MM.1S (cell line): ENCODE measurements around the gene UBXN1.
"Not testable (repeated sequence)": the region's sequence is repeated elsewhere in the genome, so short reads cannot be mapped to it uniquely, and the experiment has no call there.

Experiments used
- DNase-seq: peaks from one replicate; pipeline ENCODE4 v3.0.0-alpha.2; 2015
- H2AFZ ChIP-seq: fragments of 300-600 bp; sonication (generic); 2 replicates; pipeline ENCODE4 v1.6.0; 2016; ENCODE audit warnings: antibody characterized with exemption, low read length
- H3F3A ChIP-seq: fragments of 300-600 bp; sonication (generic); 2 replicates; pipeline ENCODE4 v1.6.1; 2016; ENCODE audit warnings: mild to moderate bottlenecking, antibody characterized with exemption, low read length, moderate library complexity, mixed read lengths; ENCODE audit not compliant: insufficient read depth
- H3K27ac ChIP-seq: fragments of 300-600 bp; sonication (generic); 2 replicates; pipeline ENCODE4 v1.5.1; 2016; ENCODE audit warnings: mild to moderate bottlenecking, low read length
- H3K27me3 ChIP-seq: fragments of 300-600 bp; sonication (generic); replicated peaks from 2 replicates; pipeline ENCODE4 v1.6.0; 2016; ENCODE audit warnings: low read length; ENCODE audit not compliant: insufficient read depth
- H3K36me3 ChIP-seq: fragments of 300-600 bp; sonication (generic); replicated peaks from 2 replicates; pipeline ENCODE4 v1.6.1; 2016; ENCODE audit warnings: mild to moderate bottlenecking, low read length, mixed read lengths; ENCODE audit not compliant: insufficient read depth
- H3K4me1 ChIP-seq: fragments of 300-600 bp; sonication (generic); 2 replicates; pipeline ENCODE4 v1.6.1; 2016; ENCODE audit warnings: low read length, mixed read lengths
- H3K4me2 ChIP-seq: fragments of 300-600 bp; sonication (generic); 2 replicates; pipeline ENCODE4 v1.6.0; 2016; ENCODE audit warnings: low read depth, low read length
- H3K4me3 ChIP-seq: fragments of 300-600 bp; sonication (generic); 2 replicates; pipeline ENCODE4 v1.5.1; 2016; ENCODE audit warnings: low read length, mixed read lengths
- H3K79me2 ChIP-seq: fragments of 300-600 bp; sonication (generic); 2 replicates; pipeline ENCODE4 v1.6.1; 2016; ENCODE audit warnings: mixed run types, low read length, mixed read lengths
- H3K9ac ChIP-seq: fragments of 300-600 bp; sonication (generic); 2 replicates; pipeline ENCODE4 v1.6.1; 2016; ENCODE audit warnings: low read length, mixed read lengths
- H3K9me2 ChIP-seq: fragments of 300-600 bp; sonication (generic); replicated peaks from 2 replicates; pipeline ENCODE4 v1.6.1; 2016; ENCODE audit warnings: mild to moderate bottlenecking, low read length, mixed read lengths; ENCODE audit not compliant: insufficient read depth
- H3K9me3 ChIP-seq: fragments of 300-600 bp; sonication (generic); replicated peaks from 2 replicates; pipeline ENCODE4 v1.6.1; 2016; ENCODE audit warnings: mild to moderate bottlenecking, low read length, mixed read lengths; ENCODE audit not compliant: insufficient read depth
- H4K20me1 ChIP-seq: fragments of 300-600 bp; sonication (generic); 2 replicates; pipeline ENCODE4 v1.6.1; 2016; ENCODE audit warnings: mild to moderate bottlenecking, low read length, moderate library complexity, mixed read lengths; ENCODE audit not compliant: insufficient read depth
- CTCF ChIP-seq: fragments of 300-600 bp; sonication (generic); IDR thresholded peaks from 2 replicates; pipeline ENCODE4 v1.5.1; 2016; ENCODE audit warnings: antibody characterized with exemption, low read length, mixed read lengths
- EZH2 ChIP-seq: fragments of 300-600 bp; sonication (generic); optimal IDR thresholded peaks from 2 replicates; pipeline ENCODE3; 2017; ENCODE audit warnings: low read depth, mild to moderate bottlenecking, antibody characterized with exemption, low read length, mixed read lengths
- EZH2phosphoT487 ChIP-seq: fragments of 300-600 bp; sonication (generic); IDR thresholded peaks from 2 replicates; pipeline ENCODE4 v1.6.1; 2018; ENCODE audit warnings: antibody characterized with exemption, low read length

UBXN1 gene

GRCh38 chr11:62706850-62707247, 28.0 kb upstream of the UBXN1 start:
- Histone ChIP-seq H3K9me2 (no peaks in the 10 kb centered on the region), H3K4me1 (peaks cover 35% of the 10 kb centered on the region), H3K27me3 (no peaks in the 10 kb centered on the region), H3F3A (peaks cover 40% of the 10 kb centered on the region), H3K79me2 (peaks cover 26% of the 10 kb centered on the region), H3K4me2 (peak overlapping the region; percentile 81; the same call in 1 of the 2 replicates), H3K4me3 (peak overlapping the region; percentile 83), H3K36me3 (no peaks in the 10 kb centered on the region), H3K9me3 (no peaks in the 10 kb centered on the region), H3K27ac (peak overlapping the region; percentile 2; the same call in 1 of the 2 replicates), H2AFZ (peak overlapping the region; percentile 87), H3K9ac (no peak overlapping the region), H4K20me1 (no peaks in the 10 kb centered on the region)
- no peak for TF ChIP-seq EZH2
- no peak for TF ChIP-seq CTCF
- no peak for TF ChIP-seq EZH2phosphoT487
- DNase-seq: no peak

- H3K79me2 ChIP-seq: peaks cover 19% of the 10 kb centered on the region
- no peaks in the 10 kb centered on the region for H3K27me3 ChIP-seq
- H3K4me1 ChIP-seq: peaks cover 35% of the 10 kb centered on the region
- H3K4me2 ChIP-seq: peak overlapping the region; percentile 93
- H3K9me3 ChIP-seq: no peaks in the 10 kb centered on the region
- TF ChIP-seq CTCF: no peak
- TF ChIP-seq EZH2: no peak
- TF ChIP-seq EZH2phosphoT487: no peak
- peak overlapping the region; percentile 71 for H3K9ac ChIP-seq
- H3K4me3 ChIP-seq: peak overlapping the region; percentile 83
- H3K36me3 ChIP-seq: no peaks in the 10 kb centered on the region
- DNase-seq: peak; percentile 92
- peak overlapping the region; percentile 73 for H3K27ac ChIP-seq
- H3F3A ChIP-seq: peaks cover 37% of the 10 kb centered on the region
- no peaks in the 10 kb centered on the region for H3K9me2 ChIP-seq
- H2AFZ ChIP-seq: peak overlapping the region; percentile 87
- no peaks in the 10 kb centered on the region for H4K20me1 ChIP-seq
Measured at GRCh38 chr11:62705880-62706849, 27.3 kb upstream of the UBXN1 start.

DNA sequence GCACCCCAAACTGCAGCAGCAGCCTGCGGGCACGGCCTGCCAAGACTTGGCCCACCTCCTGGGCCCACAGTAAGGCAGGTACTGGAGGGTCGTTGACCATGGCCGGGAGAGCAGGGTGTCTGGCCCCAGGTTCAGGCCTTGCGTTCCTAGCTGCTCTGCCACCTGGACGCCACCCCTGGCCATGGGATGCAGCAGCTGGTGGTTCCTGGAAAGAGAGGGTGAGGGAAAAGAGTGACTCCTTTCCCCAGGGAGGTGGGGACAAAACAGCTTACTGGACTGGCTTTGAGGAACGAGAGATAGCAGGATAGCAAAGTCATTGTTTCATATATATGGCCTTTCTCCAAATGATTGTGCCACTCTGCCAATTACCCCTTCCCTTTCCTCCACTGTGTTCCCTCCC, 26.5 kb upstream of the UBXN1 start:
- H2AFZ ChIP-seq: peak overlapping the region; percentile 74
- H3K36me3 ChIP-seq: no peaks in the 10 kb centered on the region
- no peaks in the 10 kb centered on the region for H3K9me2 ChIP-seq
- peaks cover 31% of the 10 kb centered on the region for H3K4me1 ChIP-seq
- TF ChIP-seq EZH2: no peak
- TF ChIP-seq CTCF: no peak
- no peak for TF ChIP-seq EZH2phosphoT487
- peak overlapping the region; percentile 73 for H3K27ac ChIP-seq
- H4K20me1 ChIP-seq: no peaks in the 10 kb centered on the region
- H3K9me3 ChIP-seq: no peaks in the 10 kb centered on the region
- DNase-seq: no peak
- H3K4me2 ChIP-seq: peak overlapping the region; percentile 93
- H3K79me2 ChIP-seq: peaks cover 19% of the 10 kb centered on the region
- peak overlapping the region; percentile 71 for H3K9ac ChIP-seq
- peaks cover 31% of the 10 kb centered on the region for H3F3A ChIP-seq
- no peaks in the 10 kb centered on the region for H3K27me3 ChIP-seq
- H3K4me3 ChIP-seq: peak overlapping the region; percentile 83

DNA sequence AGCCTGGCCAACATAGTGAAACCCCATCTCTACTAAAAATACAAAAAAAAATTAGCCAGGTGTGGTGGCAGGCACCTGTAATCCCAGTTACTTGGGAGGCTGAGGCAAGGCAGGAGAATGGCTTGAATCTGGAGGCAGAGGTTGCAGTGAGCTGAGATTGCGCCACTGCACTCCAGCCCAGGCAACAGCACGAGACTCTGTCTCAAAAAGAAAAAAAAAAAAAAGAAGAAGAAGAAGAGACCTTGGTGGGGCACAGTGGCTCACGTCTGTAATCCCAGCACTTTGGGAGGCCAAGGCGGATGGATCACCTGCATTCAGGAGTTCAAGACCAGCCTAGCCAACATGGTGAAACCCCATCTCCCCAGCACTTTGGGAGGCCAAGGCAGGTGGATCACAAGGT, 25.0 kb upstream of the UBXN1 start:
- not testable (repeated sequence) for H3K36me3 ChIP-seq

More for the DNA sequence above, 25.0 kb upstream of the UBXN1 start:
- not testable (repeated sequence) for H3K9me2 ChIP-seq, H3K27me3 ChIP-seq, H3K27ac ChIP-seq, H3K9ac ChIP-seq, H3K9me3 ChIP-seq, H2AFZ ChIP-seq, H3K4me2 ChIP-seq, DNase-seq, H3K4me3 ChIP-seq, H4K20me1 ChIP-seq
- Histone ChIP-seq H3K79me2 (peaks cover 19% of the 10 kb centered on the region), H3F3A (peaks cover 18% of the 10 kb centered on the region), H3K4me1 (peaks cover 24% of the 10 kb centered on the region)
